Loucy (cell line): ENCODE results near the gene TMEM225B.

Source experiments
- EZH2phosphoT487 ChIP-seq: fragments of 200-600 bp; IDR thresholded peaks from 2 replicates; pipeline ENCODE4 v1.6.1; 2018; ENCODE audit warnings: antibody characterized with exemption, mild to moderate bottlenecking, moderate library complexity, borderline replicate concordance
- TF ChIP-seq, protein P1 (sequence below): fragments of 200-600 bp; sonication (generic); conservative IDR thresholded peaks from 2 replicates; pipeline ENCODE4 v1.5.1; 2014; ENCODE audit warnings: mild to moderate bottlenecking, antibody characterized with exemption, low read length

GRCh38 chr7:99625321-99625720, 27.3 kb downstream of the TMEM225B start:
- TF ChIP-seq, protein P1, sequence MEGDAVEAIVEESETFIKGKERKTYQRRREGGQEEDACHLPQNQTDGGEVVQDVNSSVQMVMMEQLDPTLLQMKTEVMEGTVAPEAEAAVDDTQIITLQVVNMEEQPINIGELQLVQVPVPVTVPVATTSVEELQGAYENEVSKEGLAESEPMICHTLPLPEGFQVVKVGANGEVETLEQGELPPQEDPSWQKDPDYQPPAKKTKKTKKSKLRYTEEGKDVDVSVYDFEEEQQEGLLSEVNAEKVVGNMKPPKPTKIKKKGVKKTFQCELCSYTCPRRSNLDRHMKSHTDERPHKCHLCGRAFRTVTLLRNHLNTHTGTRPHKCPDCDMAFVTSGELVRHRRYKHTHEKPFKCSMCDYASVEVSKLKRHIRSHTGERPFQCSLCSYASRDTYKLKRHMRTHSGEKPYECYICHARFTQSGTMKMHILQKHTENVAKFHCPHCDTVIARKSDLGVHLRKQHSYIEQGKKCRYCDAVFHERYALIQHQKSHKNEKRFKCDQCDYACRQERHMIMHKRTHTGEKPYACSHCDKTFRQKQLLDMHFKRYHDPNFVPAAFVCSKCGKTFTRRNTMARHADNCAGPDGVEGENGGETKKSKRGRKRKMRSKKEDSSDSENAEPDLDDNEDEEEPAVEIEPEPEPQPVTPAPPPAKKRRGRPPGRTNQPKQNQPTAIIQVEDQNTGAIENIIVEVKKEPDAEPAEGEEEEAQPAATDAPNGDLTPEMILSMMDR = no peak
- TF ChIP-seq EZH2phosphoT487 = no peak
